Measurements from ENCODE around the gene PRSS53.
"Not testable (repeated sequence)": the region's sequence is repeated elsewhere in the genome, so short reads cannot be mapped to it uniquely, and the experiment has no call there.

The PRSS53 gene

GRCh38 chr16:31106509-31107464 is 18.0 kb upstream of the PRSS53 start:
- no peak for DNase-seq (ENCODE audit: low read depth)
- TF ChIP-seq, protein P1, sequence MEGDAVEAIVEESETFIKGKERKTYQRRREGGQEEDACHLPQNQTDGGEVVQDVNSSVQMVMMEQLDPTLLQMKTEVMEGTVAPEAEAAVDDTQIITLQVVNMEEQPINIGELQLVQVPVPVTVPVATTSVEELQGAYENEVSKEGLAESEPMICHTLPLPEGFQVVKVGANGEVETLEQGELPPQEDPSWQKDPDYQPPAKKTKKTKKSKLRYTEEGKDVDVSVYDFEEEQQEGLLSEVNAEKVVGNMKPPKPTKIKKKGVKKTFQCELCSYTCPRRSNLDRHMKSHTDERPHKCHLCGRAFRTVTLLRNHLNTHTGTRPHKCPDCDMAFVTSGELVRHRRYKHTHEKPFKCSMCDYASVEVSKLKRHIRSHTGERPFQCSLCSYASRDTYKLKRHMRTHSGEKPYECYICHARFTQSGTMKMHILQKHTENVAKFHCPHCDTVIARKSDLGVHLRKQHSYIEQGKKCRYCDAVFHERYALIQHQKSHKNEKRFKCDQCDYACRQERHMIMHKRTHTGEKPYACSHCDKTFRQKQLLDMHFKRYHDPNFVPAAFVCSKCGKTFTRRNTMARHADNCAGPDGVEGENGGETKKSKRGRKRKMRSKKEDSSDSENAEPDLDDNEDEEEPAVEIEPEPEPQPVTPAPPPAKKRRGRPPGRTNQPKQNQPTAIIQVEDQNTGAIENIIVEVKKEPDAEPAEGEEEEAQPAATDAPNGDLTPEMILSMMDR (IDR thresholded peaks at IDR 0.05; ENCODE audit: control insufficient read depth, extremely low read depth, insufficient read depth): no peak
- no peak overlapping the region for H3K4me3 ChIP-seq (ENCODE audit: low read depth, low read length)

- no peak for DNase-seq (ENCODE audit: low read depth)
- TF ChIP-seq, protein P1 (IDR thresholded peaks at IDR 0.05; ENCODE audit: control insufficient read depth, extremely low read depth, insufficient read depth): peak; percentile 76
- no peak overlapping the region for H3K4me3 ChIP-seq (ENCODE audit: low read depth, low read length)
Observed at GRCh38 chr16:31105677-31106213, 17.0 kb upstream of the PRSS53 start.

DNA sequence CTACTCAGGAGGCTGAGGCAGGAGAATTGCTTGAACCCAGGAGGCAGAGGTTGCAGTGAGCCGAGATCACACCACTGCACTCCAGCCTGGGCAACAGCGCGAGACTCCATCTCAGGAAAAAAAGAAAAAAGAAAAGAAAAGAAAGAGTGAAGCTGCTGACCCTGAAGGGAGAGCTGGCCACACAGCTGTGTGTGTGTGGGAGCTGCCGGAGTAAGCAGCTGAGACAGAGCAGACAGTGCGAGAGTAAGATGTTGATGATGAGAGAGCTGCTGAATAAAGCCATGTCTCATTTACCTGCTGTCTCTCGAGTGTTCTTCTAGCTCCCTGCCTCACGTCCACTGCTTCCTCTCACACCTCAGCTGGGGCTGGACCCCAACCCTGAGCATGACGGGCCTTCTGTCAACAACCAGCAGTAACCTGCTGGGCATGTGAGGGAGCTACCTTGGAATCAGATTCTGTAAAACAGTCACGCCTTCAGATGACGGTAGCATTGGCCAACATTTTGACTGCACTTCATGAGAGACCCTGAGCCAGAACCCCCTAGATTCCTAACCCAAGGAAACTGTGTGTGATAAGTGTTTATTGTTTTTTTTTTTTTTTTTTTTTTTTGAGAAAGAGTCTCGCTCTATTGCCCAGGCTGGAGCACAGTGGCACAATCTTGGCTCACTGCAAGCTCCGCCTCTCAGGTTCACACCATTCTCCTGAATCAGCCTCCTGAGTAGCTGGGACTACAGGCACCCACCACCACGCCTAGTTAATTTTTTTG is 12.3 kb upstream of the PRSS53 start:
- DNase-seq (ENCODE audit: low read depth); H3K4me3 ChIP-seq (ENCODE audit: low read depth, low read length): not testable (repeated sequence)

GRCh38 chr16:31099860-31100638 is 11.3 kb upstream of the PRSS53 start:
- TF ChIP-seq, protein P1 (IDR thresholded peaks at IDR 0.05; ENCODE audit: control insufficient read depth, extremely low read depth, insufficient read depth): no peak
- no peak for DNase-seq (ENCODE audit: low read depth)
- H3K4me3 ChIP-seq (ENCODE audit: low read depth, low read length): no peak overlapping the region

DNA sequence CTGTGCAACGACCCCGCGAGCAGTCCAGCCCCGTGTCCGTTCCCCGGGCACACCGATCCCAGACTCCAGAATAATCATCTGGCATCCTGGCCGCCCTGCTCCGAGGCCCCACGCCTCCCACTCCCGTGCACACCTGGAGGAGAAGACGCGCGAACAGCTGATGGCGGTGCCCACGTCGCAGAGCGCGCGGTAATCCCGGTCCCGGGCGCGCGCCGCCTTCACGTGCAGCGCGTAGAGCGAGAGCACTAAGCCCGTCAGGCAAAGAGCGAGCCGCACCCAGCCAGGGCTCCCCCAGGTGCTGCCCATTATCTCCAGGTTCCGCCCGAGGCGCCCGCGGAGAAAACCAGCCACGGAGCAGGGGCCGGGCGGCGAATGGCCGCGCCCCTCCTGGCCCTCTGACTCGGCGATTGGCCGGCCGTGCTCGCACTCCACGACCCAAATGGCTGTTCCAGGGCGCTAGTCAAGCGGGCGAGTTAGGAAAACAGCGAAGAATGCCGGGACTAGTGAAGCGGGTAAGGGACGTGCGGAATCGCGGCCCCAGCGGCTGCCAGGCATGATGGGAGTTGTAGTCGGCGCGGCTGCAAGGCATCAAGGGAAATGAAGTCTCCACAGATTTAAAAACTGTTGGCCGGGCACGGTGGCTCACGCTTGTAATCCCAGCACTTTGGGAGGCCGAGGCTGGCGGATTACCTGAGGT is 5.8 kb upstream of the PRSS53 start, which contains the start of gene VKORC1:
Gene VKORC1, minus strand, starts transcription at position 374 of the 697 bp plus-strand sequence. Its CDS starts 68 bp downstream, at position 306.
- TF ChIP-seq, protein P1 (IDR thresholded peaks at IDR 0.05; ENCODE audit: control insufficient read depth, extremely low read depth, insufficient read depth): no peak
- peak; percentile 98 for DNase-seq (ENCODE audit: low read depth)
- H3K4me3 ChIP-seq (ENCODE audit: low read depth, low read length): peak within 1 kb of the TSS; percentile 99

- TF ChIP-seq, protein P1 (IDR thresholded peaks at IDR 0.05; ENCODE audit: control insufficient read depth, extremely low read depth, insufficient read depth): no peak
Observed at GRCh38 chr16:31094088-31094423, 5.3 kb upstream of the PRSS53 start.

More at GRCh38 chr16:31094088-31094423, 5.3 kb upstream of the PRSS53 start:
- H3K4me3 ChIP-seq (ENCODE audit: low read depth, low read length): peak overlapping the region; percentile 99
- DNase-seq (ENCODE audit: low read depth): no peak
